Subcutaneous abdominal adipose tissue (tissue), 5 donors: Measurements from ENCODE around the gene SKI.

Experiments
- H3K27ac ChIP-seq: one replicate; pipeline ENCODE4 v1.7.0; 2013; ENCODE audit warnings: low read depth, mild to moderate bottlenecking, inconsistent platforms, low read length, moderate library complexity
- H3K27me3 ChIP-seq, 5 donors: one replicate each; pipeline ENCODE4 v1.7.0; 2013; ENCODE audit warnings: low read length in 5 of 5, inconsistent platforms in 1 of 5; ENCODE audit not compliant: control insufficient read depth in 5 of 5, insufficient read depth in 4 of 5
- H3K36me3 ChIP-seq, 5 donors: one replicate each; pipeline ENCODE4 v1.7.0; 2013; ENCODE audit warnings: low read length in 5 of 5; ENCODE audit not compliant: control insufficient read depth in 5 of 5, insufficient read depth in 5 of 5
- H3K4me1 ChIP-seq, 5 donors: one replicate each; pipeline ENCODE4 v1.7.0; 2013; ENCODE audit warnings: low read length in 5 of 5, mild to moderate bottlenecking in 3 of 5, moderate library complexity in 1 of 5; ENCODE audit not compliant: control insufficient read depth in 5 of 5, insufficient read depth in 5 of 5
- H3K4me3 ChIP-seq, 5 donors: one replicate each; pipeline ENCODE4 v1.7.0; 2013; ENCODE audit warnings: low read length in 5 of 5, low read depth in 1 of 5
- H3K9ac ChIP-seq, 5 donors: one replicate each; pipeline ENCODE4 v1.7.0; 2013; ENCODE audit warnings: low read length in 5 of 5, mild to moderate bottlenecking in 4 of 5, moderate library complexity in 3 of 5
- H3K9me3 ChIP-seq, 5 donors: one replicate each; pipeline ENCODE4 v1.7.0; 2013; ENCODE audit warnings: low read length in 5 of 5; ENCODE audit not compliant: control insufficient read depth in 5 of 5
- donor health status: healthy.
- donor health status: healthy.
- donor health status: healthy.
- donor health status: healthy.
- donor health status: healthy.

Gene SKI

DNA sequence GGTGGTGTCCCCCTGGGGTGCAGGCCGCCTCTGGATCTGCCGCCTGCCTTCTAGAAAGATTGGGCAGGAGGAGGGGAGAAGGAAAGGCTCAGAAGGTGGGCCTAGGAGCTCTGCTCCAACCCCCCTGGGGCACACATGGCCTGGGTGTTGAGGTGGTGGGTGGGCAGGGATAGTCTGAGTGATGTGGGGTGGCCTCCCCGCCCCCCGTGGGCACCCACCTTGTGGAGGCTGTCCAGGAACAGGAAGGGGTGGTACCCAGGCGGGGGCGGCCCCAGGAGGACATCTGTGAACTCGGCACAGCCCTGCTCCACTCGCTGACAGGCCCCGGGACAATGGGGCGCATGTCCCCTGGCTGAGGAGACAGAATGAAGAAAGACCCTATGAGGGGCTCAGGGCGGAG is 108.4 kb downstream of the SKI start:
- Histone ChIP-seq H3K27me3 (no peaks in the 10 kb centered on the region), H3K9ac (no peak overlapping the region), H3K4me3 (no peak overlapping the region), H3K27ac (no peak overlapping the region), H3K9me3 (no peaks in the 10 kb centered on the region), H3K4me1 (peaks cover 0 to 2% (median under 1%) of the 10 kb centered on the region in 5 donors), H3K36me3 (no peaks in the 10 kb centered on the region)

DNA sequence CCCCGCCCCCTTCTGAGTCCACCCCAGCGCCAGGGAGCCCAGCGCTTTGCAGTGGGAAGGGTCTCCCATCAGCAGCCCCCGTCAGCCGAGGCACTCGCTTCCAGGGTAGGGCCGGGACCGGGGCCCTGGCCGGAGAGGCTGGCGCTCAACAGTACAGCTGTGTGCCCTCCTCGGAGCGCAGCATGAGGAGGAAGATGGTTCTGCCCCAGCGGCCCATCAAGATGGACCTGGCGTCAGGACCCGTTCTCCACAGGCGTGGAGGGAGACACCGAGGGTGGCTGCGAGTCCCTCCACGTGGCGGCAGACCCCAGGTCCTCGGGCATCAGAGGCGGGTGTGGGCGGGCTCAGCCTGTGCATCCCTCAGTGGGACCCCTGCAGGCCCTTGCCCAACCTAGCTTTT is 109.0 kb downstream of the SKI start:
- Histone ChIP-seq H3K27me3 (no peaks in the 10 kb centered on the region), H3K4me1 (no peaks in the 10 kb centered on the region), H3K27ac (no peak overlapping the region), H3K36me3 (no peaks in the 10 kb centered on the region), H3K4me3 (no peak overlapping the region), H3K9me3 (no peaks in the 10 kb centered on the region), H3K9ac (no peak overlapping the region)

DNA sequence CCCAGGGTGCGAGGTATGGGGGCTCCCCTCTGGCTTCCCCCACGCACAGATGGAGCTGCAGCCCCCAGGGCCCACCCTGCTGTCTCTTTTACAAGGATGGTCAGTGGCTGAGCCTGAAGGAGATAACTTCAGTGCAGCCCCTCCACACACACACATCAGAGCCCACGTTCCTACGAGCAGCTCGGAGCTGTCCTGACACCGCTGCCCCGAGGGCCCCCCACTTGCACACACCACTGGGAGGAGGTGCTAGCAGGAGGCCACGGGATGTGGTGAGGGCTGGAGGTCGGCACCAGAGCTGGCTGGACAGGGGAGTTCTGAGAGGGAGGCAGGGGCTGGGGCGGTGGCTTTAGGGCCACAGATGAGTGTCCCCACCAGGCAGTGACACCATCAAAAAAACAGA is 109.4 kb downstream of the SKI start:
- H3K9ac ChIP-seq, result no peak overlapping the region
- no peaks in the 10 kb centered on the region for H3K36me3 ChIP-seq
- no peaks in the 10 kb centered on the region for H3K27me3 ChIP-seq
- no peaks in the 10 kb centered on the region for H3K4me1 ChIP-seq
- no peak overlapping the region for H3K27ac ChIP-seq
- H3K4me3 ChIP-seq, result no peak overlapping the region
- H3K9me3 ChIP-seq, result no peaks in the 10 kb centered on the region

DNA sequence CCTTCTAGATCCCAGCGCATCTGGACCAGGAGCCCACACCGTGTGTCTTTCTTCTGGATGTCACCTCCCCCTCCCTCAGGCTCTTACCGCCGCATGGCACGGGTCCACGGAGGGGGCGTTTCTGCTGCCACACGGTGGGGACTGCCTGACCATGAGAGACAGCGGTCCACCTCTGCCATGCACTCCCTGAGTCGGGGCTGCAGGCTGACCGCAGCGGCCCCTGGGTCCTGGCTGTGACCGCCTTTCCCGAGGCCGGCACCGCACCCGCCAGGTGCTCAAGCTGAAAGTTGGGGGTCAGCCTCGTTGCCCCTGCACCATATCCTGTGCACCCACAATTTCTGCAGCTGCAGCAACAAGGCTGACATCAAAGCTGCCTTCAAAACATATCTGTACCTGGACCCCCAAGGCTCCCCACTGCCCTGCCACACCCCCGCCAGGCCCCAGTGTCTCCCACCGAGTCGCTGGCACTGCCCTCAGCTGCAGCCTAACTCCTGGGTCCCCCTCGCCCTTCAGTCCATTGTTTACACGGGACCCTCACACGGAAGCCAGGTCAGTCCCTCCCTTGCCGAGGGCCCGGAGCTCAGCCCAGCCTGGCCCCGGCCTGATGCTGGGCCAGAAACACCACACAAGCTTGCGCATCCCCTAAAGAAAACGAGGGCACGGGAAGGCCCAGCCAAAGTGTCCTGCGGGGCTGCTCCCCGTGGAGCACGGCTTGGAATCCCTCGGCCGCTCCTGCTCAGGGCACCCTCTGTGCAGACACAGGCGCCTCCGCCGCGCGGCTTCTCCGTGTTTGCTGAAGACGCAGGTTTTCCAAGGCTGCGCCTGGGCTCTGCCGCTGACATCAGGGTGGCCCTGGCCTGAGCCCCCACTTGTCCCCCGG is 111.3 kb downstream of the SKI start:
- H3K9ac ChIP-seq, result no peak overlapping the region
- no peaks in the 10 kb centered on the region for H3K4me1 ChIP-seq
- no peak overlapping the region for H3K4me3 ChIP-seq
- no peaks in the 10 kb centered on the region for H3K27me3 ChIP-seq
- H3K27ac ChIP-seq, result no peak overlapping the region
- no peaks in the 10 kb centered on the region for H3K9me3 ChIP-seq
- H3K36me3 ChIP-seq, result no peaks in the 10 kb centered on the region

DNA sequence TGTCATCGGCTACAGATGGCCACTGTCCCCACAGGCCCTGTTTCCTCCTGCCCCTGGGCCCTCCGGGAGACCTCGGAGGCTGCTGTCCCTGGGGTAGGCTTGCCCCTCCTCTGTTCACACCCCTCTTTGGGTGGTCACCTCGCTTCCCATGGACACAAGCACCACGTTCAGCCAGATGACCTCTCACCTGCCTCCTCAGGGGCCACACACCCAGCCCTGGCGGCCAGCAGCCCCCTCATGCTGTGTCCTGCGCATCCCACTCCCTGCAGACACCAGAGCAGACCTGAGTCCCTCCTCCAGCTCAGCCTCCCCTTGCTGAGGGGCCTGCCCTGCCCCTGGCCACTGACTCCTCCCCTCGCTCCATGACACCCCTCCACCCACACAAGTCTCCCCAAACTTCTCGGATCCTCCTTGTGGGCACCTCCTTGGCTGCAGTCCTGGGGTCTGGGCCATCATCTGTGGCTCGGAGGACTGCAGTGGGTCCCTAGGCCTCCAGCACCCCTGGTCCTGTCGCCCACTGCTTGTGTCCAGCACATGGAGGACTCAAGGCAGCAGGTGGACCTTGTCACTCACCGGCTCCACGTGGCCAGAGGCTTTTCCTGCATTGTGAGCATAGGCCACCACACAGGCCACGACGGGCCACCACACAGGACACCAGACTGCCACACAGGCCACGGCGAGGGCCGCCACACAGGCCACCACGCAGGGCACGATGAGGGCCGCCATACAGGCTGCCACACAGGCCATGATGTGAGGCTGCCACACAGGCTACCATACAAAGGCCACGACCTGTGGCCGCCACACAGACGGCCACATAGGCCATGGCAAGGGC is 112.2 kb downstream of the SKI start:
- no peaks in the 10 kb centered on the region for H3K36me3 ChIP-seq
- H3K27me3 ChIP-seq, result no peaks in the 10 kb centered on the region
- no peak overlapping the region for H3K9ac ChIP-seq
- H3K4me1 ChIP-seq, result no peaks in the 10 kb centered on the region
- no peaks in the 10 kb centered on the region for H3K9me3 ChIP-seq
- no peak overlapping the region for H3K27ac ChIP-seq
- no peak overlapping the region for H3K4me3 ChIP-seq

DNA sequence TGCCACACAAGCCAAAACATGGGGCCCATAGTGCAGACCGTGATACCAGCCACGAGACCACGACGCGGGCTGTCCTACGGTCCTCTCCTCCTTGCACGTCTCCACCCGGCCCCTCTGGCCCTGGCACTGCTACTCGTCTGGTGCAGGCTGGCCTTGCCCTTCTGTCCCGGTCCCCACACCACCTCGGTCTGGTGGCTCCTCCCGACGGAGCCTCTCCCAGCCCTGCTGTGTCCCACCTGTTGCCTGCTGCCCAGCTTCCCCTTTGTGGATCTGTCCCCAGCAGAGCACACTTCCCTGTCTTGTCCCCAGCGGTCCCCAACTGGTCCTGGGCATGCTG is 112.8 kb downstream of the SKI start:
- H3K36me3 ChIP-seq, result no peaks in the 10 kb centered on the region
- H3K9me3 ChIP-seq, result no peaks in the 10 kb centered on the region
- no peaks in the 10 kb centered on the region for H3K4me1 ChIP-seq
- no peaks in the 10 kb centered on the region for H3K27me3 ChIP-seq
- H3K27ac ChIP-seq, result no peak overlapping the region
- no peak overlapping the region for H3K9ac ChIP-seq
- H3K4me3 ChIP-seq, result no peak overlapping the region

DNA sequence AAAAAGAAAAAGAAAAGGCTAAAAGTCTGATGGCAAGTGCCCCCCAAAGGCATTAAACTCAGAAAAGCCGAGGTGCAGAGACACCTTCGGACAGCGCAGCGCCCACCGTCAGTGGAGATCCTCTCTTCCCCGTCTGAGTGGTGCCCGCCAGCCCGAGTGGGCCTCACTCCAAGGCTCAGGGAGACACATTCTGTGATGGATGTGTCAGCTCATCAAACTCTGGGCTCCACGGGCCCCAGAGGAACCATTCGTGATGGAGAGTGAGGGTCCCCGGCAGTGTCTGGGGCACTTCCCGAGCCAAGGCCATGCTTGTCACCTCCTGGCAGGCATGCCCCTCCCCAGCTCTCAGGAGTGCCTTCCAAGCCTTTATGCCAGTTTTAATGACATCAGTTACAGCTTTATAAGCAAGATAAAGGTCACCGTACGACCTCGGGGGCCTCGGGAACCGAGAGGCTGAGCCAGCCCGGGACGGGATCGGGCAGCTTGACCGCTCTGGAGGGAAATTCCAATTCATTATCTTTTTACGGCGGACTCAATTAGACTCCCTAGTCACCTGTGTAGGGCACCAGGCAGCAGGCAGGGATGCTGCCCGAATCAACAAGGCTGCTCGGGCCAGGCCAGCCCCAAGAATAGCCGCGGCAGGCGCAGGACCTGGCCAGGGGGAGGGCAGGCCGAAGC is 113.7 kb downstream of the SKI start:
- Histone ChIP-seq H3K27ac (no peak overlapping the region), H3K9me3 (no peaks in the 10 kb centered on the region), H3K4me1 (no peaks in the 10 kb centered on the region), H3K36me3 (no peaks in the 10 kb centered on the region), H3K9ac (no peak overlapping the region), H3K27me3 (no peaks in the 10 kb centered on the region), H3K4me3 (no peak overlapping the region)

DNA sequence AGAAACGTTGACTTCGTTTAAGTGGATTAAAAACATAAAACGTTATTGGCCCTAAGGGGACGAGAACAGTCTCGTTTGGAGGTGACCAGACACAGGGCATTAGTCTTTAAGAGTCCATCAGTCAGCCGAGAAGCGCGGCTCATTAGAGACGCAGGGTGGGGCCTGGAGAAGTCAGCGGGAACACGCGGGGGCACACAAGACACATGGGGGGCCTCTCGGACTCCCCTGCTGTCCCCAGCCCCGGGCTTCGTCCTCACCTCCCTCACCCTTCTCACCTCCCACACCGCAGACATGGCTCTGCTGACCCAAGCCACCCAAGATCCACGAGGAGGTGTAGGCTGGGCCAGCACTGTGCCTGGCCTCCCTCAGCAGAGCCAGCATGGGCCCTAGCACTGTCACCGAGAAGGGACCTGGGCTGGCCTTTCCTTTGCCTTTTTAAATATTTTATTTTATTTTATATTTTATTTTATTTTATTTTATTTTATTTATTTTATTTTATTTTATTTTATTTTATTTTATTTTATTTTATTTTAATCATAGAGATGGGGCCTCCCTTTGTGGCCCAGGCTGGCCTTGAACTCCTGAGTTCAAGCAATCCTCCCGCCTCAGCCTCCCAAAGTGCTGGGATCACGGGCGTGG is 114.4 kb downstream of the SKI start:
- Histone ChIP-seq H3K4me1 (no peaks in the 10 kb centered on the region), H3K27me3 (no peaks in the 10 kb centered on the region), H3K4me3 (no peak overlapping the region), H3K9ac (no peak overlapping the region), H3K36me3 (no peaks in the 10 kb centered on the region), H3K9me3 (no peaks in the 10 kb centered on the region), H3K27ac (no peak overlapping the region)

DNA sequence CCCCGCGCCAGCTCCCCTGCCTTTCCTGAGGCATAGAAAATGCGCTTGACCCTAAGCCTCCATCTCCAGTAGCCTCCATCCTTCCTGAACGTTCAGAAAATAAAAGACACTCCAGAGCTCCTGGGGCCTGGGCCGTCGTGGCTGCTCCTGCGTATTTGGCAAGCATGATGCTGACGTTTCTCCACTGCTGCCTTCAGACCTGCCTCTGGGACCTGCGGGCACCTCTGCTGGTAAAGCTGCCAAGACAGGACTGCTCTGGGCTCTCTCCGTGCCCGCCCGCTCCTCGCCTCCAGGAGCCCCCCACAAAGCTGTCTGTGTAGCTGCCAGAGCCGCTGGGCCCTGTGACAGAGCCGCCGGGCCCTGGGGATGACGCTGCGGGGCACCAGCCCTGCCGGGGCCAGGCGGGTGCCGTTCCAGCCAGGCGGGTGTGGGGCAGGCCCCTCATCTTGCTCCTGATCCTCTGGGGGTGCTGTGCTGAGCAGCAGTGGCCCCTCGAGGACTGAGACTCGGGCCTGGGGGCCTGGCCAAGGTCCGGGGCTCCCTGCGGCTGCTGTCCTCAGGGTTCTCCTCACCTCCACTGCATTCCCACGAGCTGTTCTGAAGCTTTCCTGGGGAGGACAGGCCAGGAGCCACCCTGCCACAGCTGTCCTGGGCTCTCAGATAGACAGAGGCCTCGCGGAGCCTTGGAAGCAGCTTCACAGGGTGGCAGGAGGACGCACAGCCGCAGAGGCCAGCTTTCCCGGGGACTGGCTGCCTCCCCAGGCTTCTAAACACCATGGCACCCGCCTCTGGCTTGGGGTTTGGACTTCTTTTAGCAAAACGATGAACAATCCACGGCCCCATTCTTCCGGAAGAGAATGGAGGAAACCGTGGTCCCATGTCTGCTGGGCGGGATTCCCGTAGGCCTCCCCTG is 115.2 kb downstream of the SKI start:
- no peaks in the 10 kb centered on the region for H3K27me3 ChIP-seq
- H3K36me3 ChIP-seq, result no peaks in the 10 kb centered on the region
- H3K27ac ChIP-seq, result no peak overlapping the region
- H3K9ac ChIP-seq, result no peak overlapping the region
- H3K4me1 ChIP-seq, result no peaks in the 10 kb centered on the region
- H3K9me3 ChIP-seq, result no peaks in the 10 kb centered on the region
- no peak overlapping the region for H3K4me3 ChIP-seq
